Activated T-cell treated with anti-CD3 and anti-CD28 coated beads for 24 hours (primary cell): ENCODE data around the gene MAP3K12.
"Not testable (repeated sequence)": the region's sequence is repeated elsewhere in the genome, so short reads cannot be mapped to it uniquely, and the experiment has no call there.

ENCODE experiments used
- DNase-seq: peaks from one replicate; pipeline ENCODE4 v3.0.0-alpha.2; 2020; ENCODE audit warnings: low read depth

Gene MAP3K12

GRCh38 chr12:53441040-53441833 is 58.0 kb downstream of the MAP3K12 start, which contains the start of gene PRR13:
Gene PRR13 (plus strand): TSS chr12:53441734. CDS start chr12:53442715, 981 bp downstream.
- peak; percentile 96 for DNase-seq

GRCh38 chr12:53439582-53439981 is 59.7 kb downstream of the MAP3K12 start:
- DNase-seq = not testable (repeated sequence)

DNA sequence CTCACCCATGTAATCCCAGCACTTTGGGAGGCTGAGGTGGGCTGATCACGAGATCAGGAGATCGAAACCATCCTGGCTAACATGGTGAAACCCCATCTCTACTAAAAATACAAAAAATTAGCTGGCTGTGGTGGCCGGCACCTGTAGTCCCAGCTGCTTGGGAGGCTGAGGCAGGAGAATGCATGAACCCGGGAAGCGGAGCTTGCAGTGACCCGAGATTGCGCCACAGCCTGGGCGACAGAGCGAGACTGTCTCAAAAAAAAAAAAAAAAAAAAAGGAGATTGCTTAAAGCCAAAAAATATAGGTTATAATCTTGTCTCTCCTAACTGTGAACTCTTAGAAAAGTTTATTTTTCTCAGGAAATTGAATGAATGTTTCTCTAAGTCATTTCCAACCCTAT is 63.9 kb downstream of the MAP3K12 start:
- DNase-seq = not testable (repeated sequence)

DNA sequence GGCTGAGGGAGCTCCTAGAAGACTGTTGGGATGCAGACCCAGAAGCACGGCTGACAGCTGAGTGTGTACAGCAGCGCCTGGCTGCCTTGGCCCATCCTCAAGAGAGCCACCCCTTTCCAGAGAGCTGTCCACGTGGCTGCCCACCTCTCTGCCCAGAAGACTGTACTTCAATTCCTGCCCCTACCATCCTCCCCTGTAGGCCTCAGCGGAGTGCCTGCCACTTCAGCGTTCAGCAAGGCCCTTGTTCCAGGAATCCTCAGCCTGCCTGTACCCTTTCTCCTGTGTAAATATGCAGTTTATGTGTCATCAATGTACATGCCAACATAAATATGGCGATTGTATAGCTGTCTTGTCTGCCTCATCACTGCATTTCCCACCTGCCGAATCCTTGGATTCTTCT is 68.1 kb downstream of the MAP3K12 start:
- DNase-seq = no peak

DNA sequence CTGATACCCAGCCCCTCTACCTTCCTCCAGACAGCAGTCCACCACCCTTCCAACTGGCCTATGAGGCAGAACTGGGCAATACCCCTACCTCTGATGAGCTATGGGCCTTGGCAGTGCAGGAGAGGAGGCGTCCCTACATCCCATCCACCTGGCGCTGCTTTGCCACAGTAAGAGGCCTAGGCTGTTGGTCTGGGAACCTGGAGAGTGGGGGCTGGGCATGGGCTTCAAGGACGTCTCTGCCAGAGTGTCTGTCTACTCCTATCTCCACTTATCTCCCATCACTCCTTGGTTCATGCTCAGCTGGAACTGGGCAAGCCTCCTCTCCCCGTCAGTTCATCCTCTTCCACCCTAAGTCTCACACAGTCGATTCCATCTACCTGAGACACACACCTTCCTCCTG is 69.1 kb downstream of the MAP3K12 start:
- DNase-seq = no peak
